IMR-90 (cell line): ENCODE measurements around the gene TRMT11. TPM values are rescaled to one million over a fixed set of nuclear protein-coding genes. Genes with fewer than 3 reads are reported as not detected.

Experiments used
- ATAC-seq: fragments of 200-7000 bp; cut with Tn5 transposase; 2 replicates; pipeline ENCODE4 v1.9.1; 2020; ENCODE audit warnings: low read depth, mild to moderate bottlenecking, moderate library complexity
- BruUV-seq: library from RNA; stranded (reverse); fragments of 400-500 nt; replicated peaks from 2 replicates; lab custom pipeline; 2021; lab: Mats Ljungman, UMichigan
- CTCF ChIA-PET: fragments of 300-600 bp; formaldehyde crosslinking; extraction: SDS; loops from one replicate; lab custom pipeline; 2021; ENCODE audit warnings: antibody characterized with exemption; lab: Yijun Ruan, JAX
- POLR2A ChIA-PET: fragments of 300-600 bp; sonication (Branson Sonifier 250); formaldehyde crosslinking; loops from one replicate; lab custom pipeline; 2022; ENCODE audit warnings: antibody characterized with exemption; ENCODE audit not compliant: unreplicated experiment; lab: Charles Lee
- DNase-seq: peaks from one replicate; pipeline ENCODE4 v3.0.0; 2013
- H2AFZ ChIP-seq: replicated peaks from 2 replicates; pipeline ENCODE3; 2013; ENCODE audit warnings: low read length, mild to moderate bottlenecking; ENCODE audit not compliant: poor library complexity
- H2AK5ac ChIP-seq: 2 replicates; pipeline ENCODE4 v1.6.1; 2013; ENCODE audit warnings: low read depth, low read length, inconsistent platforms
- H2AK9ac ChIP-seq: replicated peaks from 2 replicates; pipeline ENCODE3; 2013; ENCODE audit warnings: mild to moderate bottlenecking, low read depth, low read length, moderate library complexity; ENCODE audit not compliant: poor library complexity
- H2BK120ac ChIP-seq: 2 replicates; pipeline ENCODE4 v1.6.1; 2013; ENCODE audit warnings: low read depth, low read length, inconsistent platforms
- H2BK15ac ChIP-seq: 3 replicates; pipeline ENCODE4 v1.6.1; 2013; ENCODE audit warnings: low read depth, low read length, inconsistent platforms
- H2BK20ac ChIP-seq: 2 replicates; pipeline ENCODE4 v1.6.1; 2013; ENCODE audit warnings: low read depth, mild to moderate bottlenecking, inconsistent platforms, low read length, moderate library complexity
- H2BK5ac ChIP-seq: 2 replicates; pipeline ENCODE4 v1.6.1; 2013; ENCODE audit warnings: mild to moderate bottlenecking, low read depth, low read length, inconsistent platforms; ENCODE audit not compliant: poor library complexity, severe bottlenecking
- H3K14ac ChIP-seq: replicated peaks from 2 replicates; pipeline ENCODE4 v1.6.1; 2013; ENCODE audit warnings: low read depth, low read length, inconsistent platforms
- H3K18ac ChIP-seq: 2 replicates; pipeline ENCODE4 v1.6.1; 2013; ENCODE audit warnings: low read depth, low read length, control low read depth
- H3K23ac ChIP-seq: 2 replicates; pipeline ENCODE4 v1.6.1; 2013; ENCODE audit warnings: low read depth, low read length, inconsistent platforms
- H3K27ac ChIP-seq: 2 replicates; pipeline ENCODE4 v1.5.1; 2013; ENCODE audit warnings: mild to moderate bottlenecking, control low read depth, low read length; ENCODE audit not compliant: insufficient read depth
- H3K27me3 ChIP-seq: 2 replicates; pipeline ENCODE4 v1.6.1; 2013; ENCODE audit warnings: low read length; ENCODE audit not compliant: control insufficient read depth, insufficient read depth
- H3K36me3 ChIP-seq: 2 replicates; pipeline ENCODE4 v1.6.1; 2013; ENCODE audit warnings: low read length, mixed read lengths; ENCODE audit not compliant: control insufficient read depth, insufficient read depth
- H3K4ac ChIP-seq: 2 replicates; pipeline ENCODE4 v1.6.1; 2013; ENCODE audit warnings: low read depth, low read length, inconsistent platforms
- H3K4me1 ChIP-seq: 2 replicates; pipeline ENCODE4 v1.6.1; 2013; ENCODE audit warnings: low read length, mixed read lengths; ENCODE audit not compliant: control insufficient read depth, insufficient read depth
- H3K4me2 ChIP-seq: 2 replicates; pipeline ENCODE4 v1.6.1; 2013; ENCODE audit warnings: low read depth, mild to moderate bottlenecking, control low read depth, low read length, moderate library complexity
- H3K4me3 ChIP-seq: 2 replicates; pipeline ENCODE4 v1.5.1; 2013; ENCODE audit warnings: low read depth, mild to moderate bottlenecking, control low read depth, low read length, moderate library complexity; ENCODE audit not compliant: insufficient read depth
- H3K56ac ChIP-seq: 2 replicates; pipeline ENCODE4 v1.6.1; 2013; ENCODE audit warnings: low read length, inconsistent platforms; ENCODE audit not compliant: insufficient read depth; ENCODE audit errors: extremely low read depth
- H3K79me1 ChIP-seq, 2 experiments: 2 replicates each; pipeline ENCODE4 v1.6.1; 2013; ENCODE audit warnings: low read length in 2 of 2, inconsistent platforms in 1 of 2, low read depth in 1 of 2
- H3K9ac ChIP-seq: 2 replicates; pipeline ENCODE4 v1.6.1; 2013; ENCODE audit warnings: low read depth, low read length, control low read depth
- H3K9me1 ChIP-seq: 2 replicates; pipeline ENCODE4 v1.6.1; 2013; ENCODE audit warnings: low read length, inconsistent platforms; ENCODE audit not compliant: insufficient read depth
- H3K9me3 ChIP-seq: 2 replicates; pipeline ENCODE4 v1.6.1; 2013; ENCODE audit warnings: low read length; ENCODE audit not compliant: control insufficient read depth, insufficient read depth
- H4K20me1 ChIP-seq: 2 replicates; pipeline ENCODE4 v1.6.1; 2013; ENCODE audit warnings: low read length, inconsistent platforms; ENCODE audit not compliant: insufficient read depth
- H4K5ac ChIP-seq: 2 replicates; pipeline ENCODE4 v1.6.1; 2013; ENCODE audit warnings: mild to moderate bottlenecking, low read depth, low read length, control low read depth
- H4K8ac ChIP-seq, 2 experiments: 2 replicates each; pipeline ENCODE4 v1.6.1; 2013; ENCODE audit warnings: low read depth in 2 of 2, low read length in 2 of 2, control low read depth in 1 of 2, inconsistent platforms in 1 of 2
- H4K91ac ChIP-seq: 2 replicates; pipeline ENCODE4 v1.6.1; 2013; ENCODE audit warnings: low read depth, low read length, inconsistent platforms; ENCODE audit not compliant: insufficient read depth
- BHLHE40 ChIP-seq: fragments of 150-350 bp; IDR thresholded peaks from 2 replicates; pipeline ENCODE4 v1.6.1; 2016; ENCODE audit warnings: mild to moderate bottlenecking, low read depth, low read length
- CEBPB ChIP-seq: IDR thresholded peaks from 2 replicates; pipeline ENCODE4 v1.6.1; 2012; ENCODE audit warnings: low read depth, low read length, improper control_type of control experiment
- CHD1 ChIP-seq: IDR thresholded peaks from 2 replicates; pipeline ENCODE4 v1.6.1; 2012; ENCODE audit warnings: low read depth, low read length, improper control_type of control experiment
- FOS ChIP-seq: fragments of 150-350 bp; IDR thresholded peaks from 2 replicates; pipeline ENCODE4 v1.6.1; 2016; ENCODE audit warnings: low read depth, low read length
- MAFK ChIP-seq: IDR thresholded peaks from 2 replicates; pipeline ENCODE4 v1.6.1; 2012; ENCODE audit warnings: low read depth, low read length, improper control_type of control experiment
- MAZ ChIP-seq: IDR thresholded peaks from 2 replicates; pipeline ENCODE4 v1.6.1; 2012; ENCODE audit warnings: low read depth, mild to moderate bottlenecking, low read length, improper control_type of control experiment, moderate library complexity, borderline replicate concordance
- MXI1 ChIP-seq: IDR thresholded peaks from 2 replicates; pipeline ENCODE4 v1.6.1; 2012; ENCODE audit warnings: low read depth, mild to moderate bottlenecking, low read length, moderate library complexity, borderline replicate concordance
- NFE2L2 ChIP-seq: fragments of 150-350 bp; IDR thresholded peaks from 2 replicates; pipeline ENCODE4 v1.6.1; 2016; ENCODE audit warnings: low read depth, mild to moderate bottlenecking, low read length
- POLR2A ChIP-seq: IDR thresholded peaks from 2 replicates; pipeline ENCODE4 v1.6.1; 2012; ENCODE audit warnings: mild to moderate bottlenecking, low read depth, low read length
- RAD21 ChIP-seq: IDR thresholded peaks from 2 replicates; pipeline ENCODE4 v1.6.1; 2012; ENCODE audit warnings: low read length, improper control_type of control experiment
- RCOR1 ChIP-seq: IDR thresholded peaks from 2 replicates; pipeline ENCODE4 v1.6.1; 2012; ENCODE audit warnings: mild to moderate bottlenecking, low read length, improper control_type of control experiment; ENCODE audit not compliant: insufficient replicate concordance
- RFX5 ChIP-seq: IDR thresholded peaks from 2 replicates; pipeline ENCODE4 v1.8.0; 2012; ENCODE audit warnings: low read depth, mild to moderate bottlenecking, low read length, moderate library complexity
- SMC3 ChIP-seq: fragments of 150-350 bp; IDR thresholded peaks from 2 replicates; pipeline ENCODE4 v1.6.1; 2016; ENCODE audit warnings: low read depth, mild to moderate bottlenecking, antibody characterized with exemption, low read length, moderate library complexity
- WGBS, 2 experiments: methylation state at CpG; one replicate each; pipeline versions ENCODE4 v1.1.5 to v1.1.7; 2013; ENCODE audit warnings: missing lambda C conversion rate in 2 of 2; ENCODE audit not compliant: insufficient read length in 1 of 2; ENCODE audit errors: extremely low coverage in 2 of 2; 5-methylcytosine and 5-hydroxymethylcytosine counted together
- dilution Hi-C: fragments of 300-500 bp; cut with HindIII; formaldehyde crosslinking; loops from one replicate; pipeline ENCODE4 v1.14.3; 2018; ENCODE audit warnings: low sequenced_read_pairs; ENCODE audit not compliant: unreplicated experiment
- in situ Hi-C: fragments of 300-500 bp; cut with MboI; formaldehyde crosslinking; loops from 3 replicates; pipeline ENCODE4 v1.14.3; 2019; ENCODE audit warnings: low sequenced_read_pairs, inconsistent platforms, mixed read lengths
- intact Hi-C: fragments of 100-400 bp; cut with micrococcal nuclease; formaldehyde crosslinking; loops from 2 replicates; pipeline ENCODE4 v1.10.0; 2022
- polyA plus RNA-seq, 3 experiments: library from polyadenylated mRNA; depleted of rRNA; stranded (reverse); fragments of >200 nt; gene quantifications; 2 replicates each; pipeline ENCODE4 v1.2.3, GENCODE V29; 2012; ENCODE audit warnings: low replicate concordance in 1 of 3
- total RNA-seq: library from RNA; depleted of rRNA; stranded (reverse); fragments of >200 nt; gene quantifications from 2 replicates; pipeline ENCODE4 v1.2.3, GENCODE V29; 2012
- TF ChIP-seq, protein P1 (sequence below): fragments of 150-350 bp; IDR thresholded peaks from 2 replicates; pipeline ENCODE4 v1.6.1; 2016; ENCODE audit warnings: low read depth, mild to moderate bottlenecking, low read length, moderate library complexity, borderline replicate concordance
- TF ChIP-seq, protein P2 (sequence below): fragments of 150-350 bp; IDR thresholded peaks from 2 replicates; pipeline ENCODE4 v1.6.1; 2017; ENCODE audit warnings: mild to moderate bottlenecking, antibody characterized with exemption, low read length, low read depth

Gene TRMT11
- total and polyA plus RNA-seq, 2 of the 4 experiments (the other 2 are of a cell fraction), result 14.3 to 19.0 TPM

DNA sequence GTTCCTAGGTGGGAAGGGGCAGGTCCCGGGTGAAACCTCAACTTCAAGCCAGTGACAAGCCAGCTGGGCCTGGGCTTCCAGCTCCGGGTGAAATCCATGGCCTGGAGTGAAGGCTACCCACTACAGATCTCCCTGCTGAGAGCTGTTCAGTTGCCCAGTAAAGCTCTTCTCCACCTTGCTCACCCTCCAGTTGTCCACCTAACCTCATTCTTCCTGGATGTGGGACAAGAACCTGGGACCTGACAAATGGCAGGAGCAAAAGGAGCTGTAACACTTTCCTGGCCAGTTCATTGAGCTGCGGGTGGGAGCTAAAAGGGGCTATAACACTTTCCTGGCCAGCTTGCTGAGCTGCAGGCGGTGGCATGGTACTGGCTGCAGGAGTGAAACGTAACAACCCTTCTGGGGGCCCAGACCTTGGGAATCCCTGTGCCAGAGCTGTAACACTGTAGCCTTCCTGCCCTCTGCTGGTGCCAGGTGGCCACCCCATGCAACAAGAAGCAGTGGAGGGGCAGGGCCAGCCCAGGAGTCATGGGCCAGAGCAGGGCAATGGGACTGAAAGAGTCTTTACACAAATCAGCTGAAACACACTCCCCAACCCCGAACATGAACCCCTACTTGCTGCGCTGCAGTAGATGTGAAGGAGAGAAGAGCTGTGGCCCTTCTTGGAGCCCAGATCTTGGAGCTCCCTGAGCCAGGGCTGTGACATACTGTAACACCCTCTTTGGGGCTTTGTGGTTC lies 33.4 kb upstream of the TRMT11 start:
- Histone ChIP-seq H4K8ac (no peak overlapping the region), H3K23ac (no peak overlapping the region), H3K56ac (no peak overlapping the region), H3K27ac (no peak overlapping the region), H3K27me3 (no peaks in the 10 kb centered on the region), H3K4me2 (no peak overlapping the region), H4K20me1 (no peaks in the 10 kb centered on the region), H2BK15ac (no peak overlapping the region), H3K14ac (no peak overlapping the region), H2BK5ac (no peak overlapping the region), H2BK120ac (peak overlapping the region; percentile 5; the same call in 1 of the 2 replicates), H3K9me1 (0 out of 2 replicates have a peak, but pooled peaks cover 4% of the 10 kb centered on the region), H2AFZ (no peak overlapping the region), H3K79me1 (peaks cover 0 to 12% of the 10 kb centered on the region in 2 experiments; a peak in 3 of 4 replicates), H3K18ac (no peak overlapping the region), H3K36me3 (no peaks in the 10 kb centered on the region), H4K91ac (peak overlapping the region; percentile 51; the same call in 1 of the 2 replicates), H2AK9ac (peak overlapping the region; percentile 11), H2AK5ac (0 out of 2 replicates have a peak overlapping the region, but pooled peaks have one; percentile 18), H3K9me3 (no peaks in the 10 kb centered on the region), H3K4me3 (no peak overlapping the region), H3K9ac (no peak overlapping the region), H4K5ac (no peak overlapping the region), H2BK20ac (0 out of 2 replicates have a peak overlapping the region, but pooled peaks have one; percentile 21), H3K4me1 (peaks cover 4% of the 10 kb centered on the region), H3K4ac (no peak overlapping the region)
- WGBS, 2 experiments, result no CpG with 5 or more reads among the region's 7 CpGs
- BruUV-seq, result no TSS peak
- ATAC-seq (peak; percentile 22; the same call in 1 of the 2 replicates), DNase-seq (peak; percentile 53)
- in situ Hi-C loops, result no loop called here
- ChIA-PET POLR2A (no interaction called here), CTCF (interaction anchor here (0.5 to 2.4 kb wide), 6 partner anchors 11 to 172 kb away, joined by 3 to 14 read pairs (median 6); no protein-coding TSS in a partner anchor)
- dilution Hi-C loops, result no loop called here
- intact Hi-C loops, result no loop called here
- TF ChIP-seq CHD1, result no peak
- TF ChIP-seq SMC3, result peak; percentile 79
- TF ChIP-seq POLR2A, result no peak
- no peak for TF ChIP-seq MAFK
- TF ChIP-seq, protein P1, sequence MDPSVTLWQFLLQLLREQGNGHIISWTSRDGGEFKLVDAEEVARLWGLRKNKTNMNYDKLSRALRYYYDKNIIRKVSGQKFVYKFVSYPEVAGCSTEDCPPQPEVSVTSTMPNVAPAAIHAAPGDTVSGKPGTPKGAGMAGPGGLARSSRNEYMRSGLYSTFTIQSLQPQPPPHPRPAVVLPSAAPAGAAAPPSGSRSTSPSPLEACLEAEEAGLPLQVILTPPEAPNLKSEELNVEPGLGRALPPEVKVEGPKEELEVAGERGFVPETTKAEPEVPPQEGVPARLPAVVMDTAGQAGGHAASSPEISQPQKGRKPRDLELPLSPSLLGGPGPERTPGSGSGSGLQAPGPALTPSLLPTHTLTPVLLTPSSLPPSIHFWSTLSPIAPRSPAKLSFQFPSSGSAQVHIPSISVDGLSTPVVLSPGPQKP, result no peak
- TF ChIP-seq RFX5, result no peak
- no peak for TF ChIP-seq MXI1
- TF ChIP-seq RCOR1, result no peak
- 0 out of 2 replicates have a peak, but pooled peaks have one; percentile 25 for TF ChIP-seq MAZ
- TF ChIP-seq RAD21, result peak; percentile 74
- TF ChIP-seq, protein P2, sequence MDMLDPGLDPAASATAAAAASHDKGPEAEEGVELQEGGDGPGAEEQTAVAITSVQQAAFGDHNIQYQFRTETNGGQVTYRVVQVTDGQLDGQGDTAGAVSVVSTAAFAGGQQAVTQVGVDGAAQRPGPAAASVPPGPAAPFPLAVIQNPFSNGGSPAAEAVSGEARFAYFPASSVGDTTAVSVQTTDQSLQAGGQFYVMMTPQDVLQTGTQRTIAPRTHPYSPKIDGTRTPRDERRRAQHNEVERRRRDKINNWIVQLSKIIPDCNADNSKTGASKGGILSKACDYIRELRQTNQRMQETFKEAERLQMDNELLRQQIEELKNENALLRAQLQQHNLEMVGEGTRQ, result no peak
- TF ChIP-seq CEBPB, result no peak
- TF ChIP-seq BHLHE40, result no peak
- no peak for TF ChIP-seq FOS
- TF ChIP-seq NFE2L2, result no peak
